ENCODE measurements around the gene MPC2. TPM values are rescaled to one million over a fixed set of nuclear protein-coding genes. Genes with fewer than 3 reads are reported as not detected.

MPC2 gene
- 10 to 100 TPM; 22.1 to 55.2 (median 49.3) TPM for total RNA-seq
- polyA plus RNA-seq = 10 to 100 TPM; 45.8 to 91.2 TPM
- long read RNA-seq, donor 1, transcript MPC2-202 (5 exons, 2,177 nt) = major isoform, 50 of 53 reads
- long read RNA-seq, donor 1, partial matches to known transcripts = 2 of 53 reads
- long read RNA-seq, donor 1, other reads (novel, unspliced or antisense) = 1 of 53 reads
- long read RNA-seq, donor 2, transcript MPC2-201 (6 exons, 798 nt) = minor isoform, 8 of 67 reads
- long read RNA-seq, donor 2, transcript MPC2-202 (5 exons, 2,177 nt) = major isoform, 51 of 67 reads
- long read RNA-seq, donor 2, partial matches to known transcripts = 8 of 67 reads
- long read RNA-seq, donor 2, other reads (novel, unspliced or antisense) = 0 of 67 reads
- long read RNA-seq, donor 3, transcript MPC2-202 (5 exons, 2,177 nt) = major isoform, 30 of 33 reads
- long read RNA-seq, donor 3, partial matches to known transcripts = 1 of 33 reads
- long read RNA-seq, donor 3, other reads (novel, unspliced or antisense) = 2 of 33 reads

GRCh38 chr1:167936930-167937708 is at the start of gene MPC2:
TSS of gene MPC2 (minus strand) at chr1:167937072. CDS start at chr1:167935841, 1,231 bp downstream.
- H3K36me3 ChIP-seq = no peaks in the 10 kb centered on the region
- H3K27me3 ChIP-seq = no peaks in the 10 kb centered on the region
- 0 to 1% (median 0%) methylated on average over 41 to 51 of the region's 51 CpGs for WGBS, 3 donors
- H3K4me1 ChIP-seq (ENCODE audit: insufficient read depth) = peaks cover 2% of the 10 kb centered on the region
- H3K9me3 ChIP-seq = no peaks in the 10 kb centered on the region
- H3K4me3 ChIP-seq = peak within 1 kb of the TSS; percentile 97
- TF ChIP-seq POLR2A (IDR thresholded peaks at IDR 0.05) (peak; percentile 39), EP300 (IDR thresholded peaks at IDR 0.05) (no peak)
- TF ChIP-seq, protein P1, sequence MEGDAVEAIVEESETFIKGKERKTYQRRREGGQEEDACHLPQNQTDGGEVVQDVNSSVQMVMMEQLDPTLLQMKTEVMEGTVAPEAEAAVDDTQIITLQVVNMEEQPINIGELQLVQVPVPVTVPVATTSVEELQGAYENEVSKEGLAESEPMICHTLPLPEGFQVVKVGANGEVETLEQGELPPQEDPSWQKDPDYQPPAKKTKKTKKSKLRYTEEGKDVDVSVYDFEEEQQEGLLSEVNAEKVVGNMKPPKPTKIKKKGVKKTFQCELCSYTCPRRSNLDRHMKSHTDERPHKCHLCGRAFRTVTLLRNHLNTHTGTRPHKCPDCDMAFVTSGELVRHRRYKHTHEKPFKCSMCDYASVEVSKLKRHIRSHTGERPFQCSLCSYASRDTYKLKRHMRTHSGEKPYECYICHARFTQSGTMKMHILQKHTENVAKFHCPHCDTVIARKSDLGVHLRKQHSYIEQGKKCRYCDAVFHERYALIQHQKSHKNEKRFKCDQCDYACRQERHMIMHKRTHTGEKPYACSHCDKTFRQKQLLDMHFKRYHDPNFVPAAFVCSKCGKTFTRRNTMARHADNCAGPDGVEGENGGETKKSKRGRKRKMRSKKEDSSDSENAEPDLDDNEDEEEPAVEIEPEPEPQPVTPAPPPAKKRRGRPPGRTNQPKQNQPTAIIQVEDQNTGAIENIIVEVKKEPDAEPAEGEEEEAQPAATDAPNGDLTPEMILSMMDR (IDR thresholded peaks at IDR 0.05) = no peak
- intact Hi-C loops (cut with DNase I) = loop anchor here in 2 of 4 donors (5.0 kb wide), 2 partner anchors 220 to 225 kb away; no protein-coding TSS in a partner anchor
- DNase-seq = peak; percentile 82 to 86 (median 83)
- H3K27ac ChIP-seq = peak within 1 kb of the TSS; percentile 86 to 94

- Histone ChIP-seq H3K9me3 (no peaks in the 10 kb centered on the region), H3K36me3 (no peaks in the 10 kb centered on the region), H3K4me3 (no peak overlapping the region), H3K4me1 (ENCODE audit: insufficient read depth) (peaks cover 2% of the 10 kb centered on the region), H3K27ac (no peak overlapping the region), H3K27me3 (no peaks in the 10 kb centered on the region)
- no peak for DNase-seq
- no peak for TF ChIP-seq POLR2A (IDR thresholded peaks at IDR 0.05)
- intact Hi-C loops (cut with DNase I) = no loop called here
- 70 to 80% (median 80%) methylated on average over 8 of the region's 8 CpGs for WGBS, 3 donors
Measured at GRCh38 chr1:167984886-167985489, 48.1 kb upstream of the MPC2 start.

DNA sequence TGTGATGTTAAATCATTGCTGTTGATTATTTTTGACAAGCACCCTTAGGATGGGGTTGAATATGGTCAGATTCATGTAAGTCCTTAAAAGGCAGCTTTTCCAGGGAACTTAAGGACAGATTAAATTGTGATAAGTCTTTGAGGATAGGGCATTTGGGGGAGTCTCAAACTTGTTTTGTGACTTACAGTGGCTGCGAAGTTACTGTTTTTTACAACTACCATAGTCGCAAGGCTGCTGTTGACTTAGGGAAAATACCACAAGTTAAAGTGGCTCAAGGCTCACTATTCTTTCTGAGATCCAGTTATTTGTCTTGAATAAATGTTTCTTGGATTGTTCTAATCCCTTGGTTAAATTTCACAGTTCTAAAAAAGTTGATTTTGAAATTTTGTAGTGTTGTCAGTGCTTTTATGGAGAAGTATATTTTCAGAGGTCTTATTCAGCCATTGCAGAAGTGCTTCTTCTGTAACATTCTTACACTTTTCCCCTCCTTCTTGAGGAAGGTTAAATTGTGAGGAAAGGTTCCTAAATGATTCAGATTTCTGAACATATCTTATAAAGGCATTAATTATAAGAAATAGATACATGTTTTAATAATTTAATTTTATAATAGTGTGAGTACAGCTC is 47.0 kb upstream of the MPC2 start:
- 95 to 98% (median 98%) methylated on average over 2 of the region's 2 CpGs for WGBS, 3 donors
- no peak for TF ChIP-seq POLR2A (IDR thresholded peaks at IDR 0.05)
- TF ChIP-seq, protein P1 (IDR thresholded peaks at IDR 0.05) = no peak
- TF ChIP-seq EP300 (IDR thresholded peaks at IDR 0.05) = no peak

DNA sequence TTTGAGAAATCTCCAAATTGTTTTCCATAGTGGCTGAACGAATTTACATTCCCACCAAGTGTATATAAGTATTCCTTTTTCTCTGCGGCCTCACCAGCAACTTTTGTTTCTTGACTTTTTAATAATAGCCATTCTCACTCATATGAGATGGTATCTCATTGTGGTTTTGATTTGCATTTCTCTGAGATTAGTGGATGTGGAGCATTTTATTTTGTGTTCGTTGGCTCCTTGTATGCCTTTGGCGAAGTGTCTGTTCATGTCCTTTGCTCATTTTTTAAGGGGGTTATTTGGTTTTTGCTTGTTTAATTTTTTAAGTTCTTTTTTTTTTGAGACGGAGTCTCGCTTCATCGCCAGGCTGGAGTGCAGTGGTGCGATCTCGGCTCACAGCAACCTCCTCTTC is 45.1 kb upstream of the MPC2 start:
- Histone ChIP-seq H3K9me3 (no peaks in the 10 kb centered on the region), H3K4me1 (ENCODE audit: insufficient read depth) (peaks cover 2% of the 10 kb centered on the region), H3K27me3 (no peaks in the 10 kb centered on the region), H3K4me3 (no peak overlapping the region), H3K36me3 (no peaks in the 10 kb centered on the region), H3K27ac (no peak overlapping the region)
- 96 to 98% (median 98%) methylated on average over 9 of the region's 9 CpGs for WGBS, 3 donors
- no peak for DNase-seq
- intact Hi-C loops (cut with DNase I) = no loop called here
- TF ChIP-seq EP300 (IDR thresholded peaks at IDR 0.05) (no peak), POLR2A (IDR thresholded peaks at IDR 0.05) (no peak)
- TF ChIP-seq, protein P1 (IDR thresholded peaks at IDR 0.05) = no peak

More for the DNA sequence above, 47.0 kb upstream of the MPC2 start:
- no peak overlapping the region for H3K27ac ChIP-seq
- H3K4me3 ChIP-seq = no peak overlapping the region
- no peaks in the 10 kb centered on the region for H3K27me3 ChIP-seq
- intact Hi-C loops (cut with DNase I) = no loop called here
- no peak for DNase-seq
- H3K36me3 ChIP-seq = no peaks in the 10 kb centered on the region
- H3K9me3 ChIP-seq = no peaks in the 10 kb centered on the region
- H3K4me1 ChIP-seq (ENCODE audit: insufficient read depth) = peaks cover 2% of the 10 kb centered on the region

All from ovary (tissue), 10 donors.